H1 (cell line): ENCODE results near the gene TCF20. TPM values are rescaled to one million over a fixed set of nuclear protein-coding genes. Genes with fewer than 3 reads are reported as not detected.

Source experiments
- CTCF ChIA-PET: fragments of 300-600 bp; sonication (Branson Sonifier 250); formaldehyde crosslinking; loops from one replicate; lab custom pipeline; 2021; ENCODE audit not compliant: partially characterized antibody; lab: Charles Lee
- POLR2A ChIA-PET: fragments of 300-600 bp; sonication (Branson Sonifier 250); formaldehyde crosslinking; loops from one replicate; lab custom pipeline; 2021; ENCODE audit warnings: inconsistent platforms; ENCODE audit not compliant: partially characterized antibody; lab: Charles Lee
- DNase-seq, 2 experiments: peaks; one replicate each; pipeline versions ENCODE4 v3.0.0 to v3.0.0-alpha.2; 2010 to 2022; ENCODE audit warnings: low spot score in 2 of 2, low read depth in 1 of 2, mixed read lengths in 1 of 2
- FAIRE-seq: peaks from 2 replicates; lab custom pipeline; 2011; peaks lifted over from hg19 to GRCh38; lab: Jason Lieb, UNC
- H2AFZ ChIP-seq: 2 replicates; pipeline ENCODE4 v1.8.1; 2012; ENCODE audit warnings: low read length, inconsistent platforms
- H2AK5ac ChIP-seq: 2 replicates; pipeline ENCODE4 v1.6.1; 2013; ENCODE audit warnings: low read depth, low read length
- H2BK120ac ChIP-seq: replicated peaks from 2 replicates; pipeline ENCODE3; 2013; ENCODE audit warnings: low read depth, low read length, inconsistent platforms
- H2BK12ac ChIP-seq: 2 replicates; pipeline ENCODE4 v1.6.1; 2013; ENCODE audit warnings: low read depth, low read length
- H2BK15ac ChIP-seq: 2 replicates; pipeline ENCODE4 v1.6.1; 2013; ENCODE audit warnings: low read length
- H2BK20ac ChIP-seq: 2 replicates; pipeline ENCODE4 v1.6.1; 2013; ENCODE audit warnings: low read length
- H2BK5ac ChIP-seq: 2 replicates; pipeline ENCODE4 v1.6.1; 2013; ENCODE audit warnings: low read depth, low read length
- H3K14ac ChIP-seq: 2 replicates; pipeline ENCODE4 v1.6.1; 2013; ENCODE audit warnings: inconsistent platforms; ENCODE audit not compliant: insufficient read length
- H3K18ac ChIP-seq: 2 replicates; pipeline ENCODE4 v1.6.1; 2013; ENCODE audit warnings: low read length; ENCODE audit errors: extremely low read depth
- H3K23ac ChIP-seq: 2 replicates; pipeline ENCODE4 v1.6.1; 2013; ENCODE audit warnings: inconsistent platforms; ENCODE audit not compliant: insufficient read length
- H3K23me2 ChIP-seq: 2 replicates; pipeline ENCODE4 v1.6.1; 2013; ENCODE audit warnings: low read depth, low read length
- H3K27ac ChIP-seq: 2 replicates; pipeline ENCODE4 v1.6.1; 2011; ENCODE audit warnings: low read depth, low read length, inconsistent platforms
- H3K27me3 ChIP-seq, 4 experiments: replicated peaks in 1 of 4; 1 replicate in 1 of 4; 2 replicates in 3 of 4; pipeline versions ENCODE4 v1.6.1 to v1.8.1; 2011 to 2013; ENCODE audit warnings: low read length in 3 of 4, mild to moderate bottlenecking in 3 of 4, inconsistent platforms in 2 of 4, mixed read lengths in 2 of 4, moderate library complexity in 1 of 4; ENCODE audit not compliant: control insufficient read depth in 3 of 4, insufficient read depth in 3 of 4; ENCODE audit errors: extremely low read depth in 1 of 4
- H3K36me3 ChIP-seq, 4 experiments: 2 replicates each; pipeline versions ENCODE4 v1.6.1 to v1.8.1; 2011 to 2013; ENCODE audit warnings: mild to moderate bottlenecking in 4 of 4, low read length in 3 of 4, moderate library complexity in 2 of 4, control low read depth in 1 of 4, inconsistent platforms in 1 of 4; ENCODE audit not compliant: insufficient read depth in 4 of 4, control insufficient read depth in 2 of 4
- H3K4ac ChIP-seq: replicated peaks from 2 replicates; pipeline ENCODE3; 2013; ENCODE audit warnings: low read length, low read depth, mixed read lengths, inconsistent platforms; ENCODE audit not compliant: insufficient read length
- H3K4me1 ChIP-seq, 4 experiments: replicated peaks in 1 of 4; 1 replicate in 1 of 4; 2 replicates in 3 of 4; pipeline versions ENCODE4 v1.6.1 to v1.8.1; 2011 to 2013; ENCODE audit warnings: low read length in 3 of 4, inconsistent platforms in 2 of 4, mixed read lengths in 1 of 4; ENCODE audit not compliant: insufficient read depth in 4 of 4, control insufficient read depth in 3 of 4
- H3K4me2 ChIP-seq, 2 experiments: 2 replicates each; pipeline versions ENCODE4 v1.6.1 to v1.8.1; 2011 to 2013; ENCODE audit warnings: low read depth in 2 of 2, low read length in 2 of 2, control low read depth in 1 of 2, inconsistent platforms in 1 of 2, mild to moderate bottlenecking in 1 of 2; ENCODE audit not compliant: insufficient read depth in 1 of 2
- H3K4me3 ChIP-seq, 4 experiments: fragments of 200-600, 300-600 bp in 1 of 4; sonication (generic), shearing (Covaris generic), sonication (Bioruptor Twin) in 1 of 4; 2 replicates each; pipeline versions ENCODE4 v1.5.1 to v1.8.1; 2011 to 2016; ENCODE audit warnings: low read length in 4 of 4, low read depth in 3 of 4, control low read depth in 2 of 4, inconsistent platforms in 2 of 4, mild to moderate bottlenecking in 2 of 4, mixed read lengths in 1 of 4, moderate library complexity in 1 of 4; ENCODE audit not compliant: insufficient read depth in 2 of 4; ENCODE audit errors: extremely low read depth in 1 of 4
- H3K56ac ChIP-seq: replicated peaks from 2 replicates; pipeline ENCODE3; 2013; ENCODE audit warnings: low read depth, mild to moderate bottlenecking, mixed read lengths, low read length, inconsistent platforms; ENCODE audit not compliant: insufficient read length
- H3K79me1 ChIP-seq: 2 replicates; pipeline ENCODE4 v1.6.1; 2013; ENCODE audit warnings: low read depth, low read length, control low read depth
- H3K79me2 ChIP-seq, 2 experiments: 2 replicates each; pipeline versions ENCODE4 v1.6.1 to v1.8.1; 2012 to 2013; ENCODE audit warnings: low read length in 2 of 2, mild to moderate bottlenecking in 2 of 2, inconsistent platforms in 1 of 2; ENCODE audit not compliant: insufficient read depth in 2 of 2, control insufficient read depth in 1 of 2
- H3K9ac ChIP-seq, 4 experiments: replicated peaks in 1 of 4; 1 replicate in 1 of 4; 2 replicates in 3 of 4; pipeline versions ENCODE4 v1.6.1 to v1.8.1; 2011 to 2013; ENCODE audit warnings: low read depth in 3 of 4, low read length in 3 of 4, control low read depth in 2 of 4, mild to moderate bottlenecking in 2 of 4, moderate library complexity in 2 of 4, inconsistent platforms in 1 of 4; ENCODE audit errors: extremely low read depth in 1 of 4
- H3K9me3 ChIP-seq, 2 experiments: 2 replicates each; pipeline versions ENCODE4 v1.6.1 to v1.8.1; 2012 to 2013; ENCODE audit warnings: mild to moderate bottlenecking in 2 of 2, moderate library complexity in 2 of 2, control low read depth in 1 of 2, inconsistent platforms in 1 of 2, low read depth in 1 of 2, low read length in 1 of 2, mixed read lengths in 1 of 2; ENCODE audit not compliant: insufficient read depth in 2 of 2
- H4K20me1 ChIP-seq, 2 experiments: replicated peaks in 1 of 2; 2 replicates each; pipeline versions ENCODE3 to v1.8.1; 2011 to 2013; ENCODE audit warnings: inconsistent platforms in 2 of 2, low read length in 2 of 2, mild to moderate bottlenecking in 1 of 2; ENCODE audit not compliant: insufficient read depth in 2 of 2, control insufficient read depth in 1 of 2
- H4K5ac ChIP-seq: 2 replicates; pipeline ENCODE4 v1.6.1; 2013; ENCODE audit warnings: low read length, low read depth, mixed read lengths, inconsistent platforms; ENCODE audit not compliant: insufficient read length
- H4K8ac ChIP-seq: 2 replicates; pipeline ENCODE4 v1.8.0; 2013; ENCODE audit warnings: mild to moderate bottlenecking, moderate library complexity, low read length, inconsistent platforms; ENCODE audit not compliant: insufficient read depth; ENCODE audit errors: extremely low read depth
- H4K91ac ChIP-seq: replicated peaks from 2 replicates; pipeline ENCODE3; 2013; ENCODE audit warnings: low read length, mixed read lengths, inconsistent platforms; ENCODE audit not compliant: insufficient read length
- ATF3 ChIP-seq: IDR thresholded peaks from 2 replicates; pipeline ENCODE4 v1.6.1; 2011; ENCODE audit warnings: low read depth, mild to moderate bottlenecking, low read length; ENCODE audit not compliant: insufficient read depth
- HDAC2 ChIP-seq, 2 experiments: fragments of 300-600 bp in 1 of 2; sonication (generic) in 1 of 2; IDR thresholded peaks; 2 replicates each; pipeline ENCODE4 v1.6.1; 2011 to 2012; ENCODE audit warnings: low read depth in 2 of 2, low read length in 2 of 2, mild to moderate bottlenecking in 2 of 2, moderate library complexity in 2 of 2, borderline replicate concordance in 1 of 2, inconsistent platforms in 1 of 2
- KDM1A ChIP-seq: fragments of 200-600, 300-600 bp; sonication (generic); IDR thresholded peaks from 2 replicates; pipeline ENCODE4 v1.7.1; 2016; ENCODE audit warnings: mild to moderate bottlenecking, low read length, borderline replicate concordance
- WGBS, 2 experiments: shearing (Covaris generic) in 1 of 2; methylation state at CpG; one replicate each; pipeline versions ENCODE4 v1.1.6 to v1.1.7; 2013 to 2015; ENCODE audit warnings: low lambda C conversion rate in 2 of 2, mixed read lengths in 2 of 2, inconsistent platforms in 1 of 2, low coverage in 1 of 2, missing lambda C conversion rate in 1 of 2; ENCODE audit not compliant: insufficient replicate concordance in 2 of 2, insufficient coverage in 1 of 2, insufficient read length in 1 of 2; ENCODE audit errors: extremely low coverage in 1 of 2, missing lambda C conversion rate in 1 of 2; 5-methylcytosine and 5-hydroxymethylcytosine counted together
- polyA plus RNA-seq, 7 experiments: library from polyadenylated mRNA; depleted of rRNA in 3 of 7; stranded (reverse) in 5 of 7; unstranded in 2 of 7; fragments of >200 nt in 5 of 7; fragments of 200-250 nt in 2 of 7; gene quantifications; 1 replicate in 5 of 7; 2 replicates in 1 of 7; 4 replicates in 1 of 7; pipeline versions ENCODE4 v1.2.1 to v1.2.3, GENCODE V29; 2011 to 2013; ENCODE audit warnings: missing spikeins in 2 of 7, mixed read lengths in 2 of 7
- total RNA-seq: library from RNA; stranded (reverse); fragmentation: NEBNext Ultra II Directional; extraction: Animal tissue kit (Norgen Biotek cat#: 25700); gene quantifications from 2 replicates; pipeline ENCODE4 v1.2.1, GENCODE V29; 2021

Gene TCF20
- total and polyA plus RNA-seq, 2 of the 8 experiments (the other 6 are each of a cell fraction or from before 2014, with no cell fraction given): 22.0 to 79.8 TPM

GRCh38 chr22:42296883-42297282 is 26.4 kb upstream of the TCF20 start:
- H2AFZ ChIP-seq: no peak overlapping the region
- no peak overlapping the region for H4K91ac ChIP-seq
- no peaks in the 10 kb centered on the region for H3K36me3 ChIP-seq
- no peak overlapping the region; the same call in 1 of the 2 replicates for H2BK12ac ChIP-seq
- peaks cover 0 to 2% (median 0%) of the 10 kb centered on the region in 4 experiments; a peak in 4 of 7 replicates for H3K27me3 ChIP-seq
- H3K9ac ChIP-seq: no peak overlapping the region
- H3K14ac ChIP-seq: no peak overlapping the region
- no peak overlapping the region for H2BK20ac ChIP-seq
- H2BK120ac ChIP-seq: no peak overlapping the region
- no peaks in the 10 kb centered on the region for H3K79me2 ChIP-seq
- no peak for DNase-seq
- CTCF ChIA-PET: interaction anchor here (0.7 to 4.5 kb wide), 22 partner anchors 8 to 176 kb away, joined by 3 to 27 read pairs (median 4); partner anchors contain the start of gene NFAM1
- H2AK5ac ChIP-seq: no peak overlapping the region
- H3K9me3 ChIP-seq: no peaks in the 10 kb centered on the region
- POLR2A ChIA-PET: interaction anchor here (1.1 to 2.1 kb wide), 4 partner anchors 8 to 17 kb away, joined by 3 to 5 read pairs (median 4); no protein-coding TSS in a partner anchor
- H4K8ac ChIP-seq: no peak overlapping the region
- peaks cover 8 to 22% of the 10 kb centered on the region in 2 experiments for H4K20me1 ChIP-seq
- no peak overlapping the region for H3K4me3 ChIP-seq
- no peak overlapping the region for H2BK5ac ChIP-seq
- H3K79me1 ChIP-seq: no peaks in the 10 kb centered on the region
- H3K56ac ChIP-seq: no peak overlapping the region
- H3K23me2 ChIP-seq: no peaks in the 10 kb centered on the region; the same call in 1 of the 2 replicates
- no peak overlapping the region for H3K4ac ChIP-seq
- no peak overlapping the region for H2BK15ac ChIP-seq
- H3K23ac ChIP-seq: no peak overlapping the region
- peaks cover 22 to 64% (median 46%) of the 10 kb centered on the region in 4 experiments for H3K4me1 ChIP-seq
- no peak overlapping the region for H3K27ac ChIP-seq
- TF ChIP-seq HDAC2 (IDR thresholded peaks at IDR 0.05; ENCODE audit: borderline replicate concordance in 1 of 2, low read depth in 2 of 2, low read length in 2 of 2) (peak in 1 of 2 experiments; percentile 93; a peak in 1 of 4 replicates), ATF3 (no peak), KDM1A (peak; percentile 99)
- TF ChIP-seq, all 59 proteins: peak for 2
- H3K4me2 ChIP-seq: no peak overlapping the region
- no peak for FAIRE-seq
- H3K18ac ChIP-seq: no peak overlapping the region
- H4K5ac ChIP-seq: no peak overlapping the region
- WGBS, 2 experiments: 74% methylated on average over 3 of the region's 3 CpGs; no CpG with 5 or more reads in 1 of the 2 experiments
